H9 (cell line): ENCODE results near the gene MOCOS. TPM values are rescaled to one million over a fixed set of nuclear protein-coding genes. Genes with fewer than 3 reads are reported as not detected.

ENCODE experiments used
- DNase-seq: peaks from one replicate; pipeline ENCODE4 v3.0.0-alpha.2; 2017
- H2AFZ ChIP-seq: one replicate; pipeline ENCODE4 v1.6.1; 2013; ENCODE audit warnings: mild to moderate bottlenecking, low read length, control low read depth, moderate library complexity
- H2AK5ac ChIP-seq: 2 replicates; pipeline ENCODE4 v1.6.1; 2013; ENCODE audit warnings: low read length, control low read depth, mixed read lengths; ENCODE audit not compliant: insufficient read length
- H2BK120ac ChIP-seq: one replicate; pipeline ENCODE4 v1.6.1; 2013; ENCODE audit warnings: low read depth, mild to moderate bottlenecking, low read length, control low read depth, inconsistent platforms; ENCODE audit not compliant: poor library complexity, severe bottlenecking
- H2BK12ac ChIP-seq: 2 replicates; pipeline ENCODE4 v1.6.1; 2013; ENCODE audit warnings: low read length, control low read depth, mixed read lengths, low read depth; ENCODE audit not compliant: insufficient read length
- H2BK15ac ChIP-seq: 2 replicates; pipeline ENCODE4 v1.6.1; 2013; ENCODE audit warnings: low read depth, low read length, control low read depth
- H2BK20ac ChIP-seq: one replicate; pipeline ENCODE4 v1.6.1; 2013; ENCODE audit warnings: low read depth, mild to moderate bottlenecking, low read length, control low read depth, inconsistent platforms; ENCODE audit not compliant: poor library complexity, severe bottlenecking
- H2BK5ac ChIP-seq: 2 replicates; pipeline ENCODE4 v1.6.1; 2013; ENCODE audit warnings: low read length, control low read depth, mixed read lengths; ENCODE audit not compliant: insufficient read length
- H3K14ac ChIP-seq: 2 replicates; pipeline ENCODE4 v1.6.1; 2013; ENCODE audit warnings: low read length, control low read depth; ENCODE audit not compliant: insufficient read depth
- H3K18ac ChIP-seq: 2 replicates; pipeline ENCODE4 v1.6.1; 2013; ENCODE audit warnings: low read depth, mild to moderate bottlenecking, mixed read lengths, low read length, control low read depth; ENCODE audit not compliant: insufficient read length
- H3K23ac ChIP-seq: 2 replicates; pipeline ENCODE4 v1.6.1; 2013; ENCODE audit warnings: low read length, control low read depth, mixed read lengths, low read depth; ENCODE audit not compliant: insufficient read length
- H3K23me2 ChIP-seq: 2 replicates; pipeline ENCODE4 v1.6.1; 2013; ENCODE audit warnings: low read depth, mild to moderate bottlenecking, mixed read lengths, low read length, control low read depth; ENCODE audit not compliant: insufficient read length, poor library complexity, severe bottlenecking
- H3K27ac ChIP-seq: 2 replicates; pipeline ENCODE4 v1.5.1; 2013; ENCODE audit warnings: low read length, control low read depth, mixed read lengths, low read depth; ENCODE audit not compliant: insufficient read length
- H3K27me3 ChIP-seq: 2 replicates; pipeline ENCODE4 v1.6.1; 2013; ENCODE audit warnings: low read length, control low read depth, inconsistent platforms; ENCODE audit not compliant: insufficient read depth
- H3K4ac ChIP-seq: 2 replicates; pipeline ENCODE4 v1.6.1; 2013; ENCODE audit warnings: low read depth, mild to moderate bottlenecking, control low read depth, inconsistent platforms, low read length, moderate library complexity
- H3K4me1 ChIP-seq: 2 replicates; pipeline ENCODE4 v1.6.1; 2013; ENCODE audit warnings: low read length, control low read depth, inconsistent platforms; ENCODE audit not compliant: insufficient read depth
- H3K4me2 ChIP-seq: 2 replicates; pipeline ENCODE4 v1.6.1; 2013; ENCODE audit warnings: low read length, control low read depth, mixed read lengths; ENCODE audit not compliant: insufficient read length, insufficient read depth
- H3K56ac ChIP-seq: 2 replicates; pipeline ENCODE4 v1.6.1; 2013; ENCODE audit warnings: low read depth, mild to moderate bottlenecking, mixed read lengths, low read length, control low read depth; ENCODE audit not compliant: insufficient read length
- H3K79me1 ChIP-seq: 2 replicates; pipeline ENCODE4 v1.6.1; 2013; ENCODE audit warnings: low read depth, mild to moderate bottlenecking, moderate library complexity, low read length, control low read depth, inconsistent platforms; ENCODE audit not compliant: insufficient read depth, poor library complexity, severe bottlenecking
- H3K79me2 ChIP-seq: 2 replicates; pipeline ENCODE4 v1.6.1; 2013; ENCODE audit warnings: low read length, control low read depth, inconsistent platforms; ENCODE audit not compliant: insufficient read depth
- H3K9ac ChIP-seq: 2 replicates; pipeline ENCODE4 v1.6.1; 2013; ENCODE audit warnings: low read length, control low read depth, mixed read lengths; ENCODE audit not compliant: insufficient read length; ENCODE audit errors: extremely low read depth
- H3K9me3 ChIP-seq: one replicate; pipeline ENCODE4 v1.6.1; 2013; ENCODE audit warnings: low read depth, low read length, inconsistent platforms; ENCODE audit not compliant: control insufficient read depth
- H3T11ph ChIP-seq: one replicate; pipeline ENCODE4 v1.6.1; 2013; ENCODE audit warnings: mild to moderate bottlenecking, low read length, control low read depth, inconsistent platforms
- H4K20me1 ChIP-seq: one replicate; pipeline ENCODE4 v1.6.1; 2013; ENCODE audit not compliant: control insufficient read depth, insufficient read length, insufficient read depth
- H4K5ac ChIP-seq: 2 replicates; pipeline ENCODE4 v1.6.1; 2013; ENCODE audit warnings: low read depth, mild to moderate bottlenecking, mixed read lengths, low read length, control low read depth; ENCODE audit not compliant: insufficient read length
- H4K8ac ChIP-seq: replicated peaks from 2 replicates; pipeline ENCODE4 v1.6.1; 2013; ENCODE audit warnings: low read length, control low read depth, mixed read lengths, low read depth; ENCODE audit not compliant: insufficient read length
- H4K91ac ChIP-seq: 2 replicates; pipeline ENCODE4 v1.6.1; 2013; ENCODE audit warnings: low read depth, mild to moderate bottlenecking, moderate library complexity, mixed read lengths, low read length, control low read depth; ENCODE audit not compliant: insufficient read length
- H3K27ac Mint-ChIP-seq, 3 experiments: 2 replicates in 2 of 3; 3 replicates in 1 of 3; pipeline ENCODE4 v1.8.0; 2020 to 2021; ENCODE audit warnings: mixed read lengths in 3 of 3, mild to moderate bottlenecking in 1 of 3, moderate library complexity in 1 of 3
- H3K27me3 Mint-ChIP-seq: 2 replicates; pipeline ENCODE4 v1.8.0; 2021; ENCODE audit warnings: low read depth, mild to moderate bottlenecking, moderate library complexity, mixed read lengths
- H3K36me3 Mint-ChIP-seq, 3 experiments: 2 replicates in 2 of 3; 3 replicates in 1 of 3; pipeline ENCODE4 v1.8.0; 2020 to 2021; ENCODE audit warnings: low read depth in 3 of 3, mixed read lengths in 3 of 3; ENCODE audit not compliant: insufficient read depth in 1 of 3
- H3K4me1 Mint-ChIP-seq, 2 experiments: 2 replicates each; pipeline ENCODE4 v1.8.0; 2020; ENCODE audit warnings: mixed read lengths in 2 of 2
- H3K4me3 Mint-ChIP-seq, 2 experiments: 2 replicates in 1 of 2; 3 replicates in 1 of 2; pipeline ENCODE4 v1.8.0; 2020 to 2021; ENCODE audit warnings: mild to moderate bottlenecking in 2 of 2, mixed read lengths in 2 of 2, moderate library complexity in 1 of 2
- H3K9me3 Mint-ChIP-seq, 2 experiments: 2 replicates in 1 of 2; 3 replicates in 1 of 2; pipeline ENCODE4 v1.8.0; 2020; ENCODE audit warnings: mild to moderate bottlenecking in 2 of 2, mixed read lengths in 2 of 2, moderate library complexity in 1 of 2
- CTCF ChIP-seq: fragments of 200-600 bp; sonication (generic); conservative IDR thresholded peaks from 3 replicates; pipeline ENCODE4 v1.8.0; 2021; ENCODE audit warnings: antibody characterized with exemption, mild to moderate bottlenecking
- WGBS: extraction: QIAGEN DNeasy Blood & Tissue Kit; methylation state at CpG from one replicate; pipeline ENCODE4 v1.1.7; 2013; ENCODE audit warnings: missing lambda C conversion rate, low lambda C conversion rate, mixed read lengths; ENCODE audit not compliant: insufficient read length; ENCODE audit errors: extremely low coverage; 5-methylcytosine and 5-hydroxymethylcytosine counted together
- total RNA-seq: library from RNA; stranded (reverse); gene quantifications from 2 replicates; pipeline ENCODE4 v1.2.1, GENCODE V29; 2021

The MOCOS gene
- total RNA-seq, 1 experiment from 2014 or later: 6.0 TPM

GRCh38 chr18:36143391-36143790 is 43.9 kb upstream of the MOCOS start:
- Histone ChIP-seq H2BK20ac (no peak overlapping the region), H3K56ac (no peak overlapping the region), H2BK12ac (no peak overlapping the region), H3K18ac (no peak overlapping the region), H3T11ph (no peak overlapping the region), H2BK5ac (no peak overlapping the region), H3K4ac (no peak overlapping the region), H3K14ac (no peak overlapping the region), H4K91ac (no peak overlapping the region), H3K27ac (no peak overlapping the region), H3K4me2 (no peak overlapping the region), H3K23me2 (no peaks in the 10 kb centered on the region), H2BK15ac (no peak overlapping the region), H3K9ac (no peak overlapping the region), H3K79me2 (no peaks in the 10 kb centered on the region), H3K27me3 (no peaks in the 10 kb centered on the region), H3K23ac (no peak overlapping the region), H2BK120ac (no peak overlapping the region), H3K79me1 (no peaks in the 10 kb centered on the region), H4K20me1 (no peaks in the 10 kb centered on the region), H4K8ac (no peak overlapping the region), H3K4me1 (no peaks in the 10 kb centered on the region), H2AFZ (no peak overlapping the region), H2AK5ac (no peak overlapping the region), H3K9me3 (no peaks in the 10 kb centered on the region), H4K5ac (no peak overlapping the region)
- Mint-ChIP-seq H3K4me1 (no peaks in the 10 kb centered on the region), H3K27ac (no peak overlapping the region), H3K36me3 (peaks cover 52 to 89% (median 89%) of the 10 kb centered on the region in 3 experiments), H3K27me3 (no peaks in the 10 kb centered on the region), H3K4me3 (no peak overlapping the region), H3K9me3 (no peaks in the 10 kb centered on the region)
- TF ChIP-seq CTCF: no peak
- no CpG with 5 or more reads among the region's 2 CpGs for WGBS
- DNase-seq: no peak
